HepG2 (cell line): ENCODE results near the gene HDAC4. TPM values are rescaled to one million over a fixed set of nuclear protein-coding genes. Genes with fewer than 3 reads are reported as not detected.

Source experiments
- ATAC-seq: fragments of 200-7000 bp; cut with Tn5 transposase; 3 replicates; pipeline ENCODE4 v1.9.1; 2020; ENCODE audit warnings: mild to moderate bottlenecking, moderate library complexity
- BruUV-seq: library from RNA; stranded (reverse); fragments of 400-500 nt; replicated peaks from 2 replicates; lab custom pipeline; 2021; lab: Mats Ljungman, UMichigan
- CTCF ChIA-PET: fragments of 300-600 bp; formaldehyde crosslinking; extraction: SDS; loops from one replicate; lab custom pipeline; 2021; ENCODE audit warnings: low total read pairs, inconsistent platforms, low intra/inter-chr PET ratio; lab: Yijun Ruan, JAX
- POLR2A ChIA-PET: fragments of 350-600 bp; sonication (Branson Sonifier 250); formaldehyde crosslinking; loops from one replicate; lab custom pipeline; 2020; ENCODE audit warnings: antibody characterized with exemption, inconsistent platforms; lab: Yijun Ruan, JAX
- DNase-seq: peaks from one replicate; pipeline ENCODE4 v3.0.0-alpha.2; 2015; ENCODE audit warnings: low spot score
- FAIRE-seq: peaks from 3 replicates; lab custom pipeline; 2011; peaks lifted over from hg19 to GRCh38; lab: Jason Lieb, UNC
- H2AFZ ChIP-seq: one replicate; pipeline ENCODE4 v1.6.1; 2011; ENCODE audit warnings: low read length, inconsistent platforms
- H3K27ac ChIP-seq: fragments of 300-600 bp; 3 replicates; pipeline ENCODE4 v1.8.0; 2011; ENCODE audit warnings: mixed run types, mild to moderate bottlenecking, mixed read lengths, low read length, inconsistent platforms; ENCODE audit not compliant: insufficient read depth; ENCODE audit errors: extremely low read length
- H3K27me3 ChIP-seq, 2 experiments: fragments of 200-600 bp in 1 of 2; 2 replicates in 1 of 2; 3 replicates in 1 of 2; pipeline versions ENCODE4 v1.6.0 to v1.8.0; 2011; ENCODE audit warnings: low read length in 2 of 2, mild to moderate bottlenecking in 2 of 2, moderate library complexity in 2 of 2, inconsistent platforms in 1 of 2; ENCODE audit not compliant: insufficient read depth in 2 of 2, control insufficient read depth in 1 of 2
- H3K36me3 ChIP-seq, 2 experiments: fragments of 200-600 bp in 1 of 2; replicated peaks in 1 of 2; 2 replicates in 1 of 2; 3 replicates in 1 of 2; pipeline versions ENCODE4 v1.5.1 to v1.8.0; 2011; ENCODE audit warnings: low read length in 2 of 2, inconsistent platforms in 1 of 2; ENCODE audit not compliant: insufficient read depth in 2 of 2, control insufficient read depth in 1 of 2
- H3K4me1 ChIP-seq: 2 replicates; pipeline ENCODE4 v1.5.1; 2012; ENCODE audit warnings: low read length, inconsistent platforms; ENCODE audit not compliant: insufficient read depth
- H3K4me2 ChIP-seq: 2 replicates; pipeline ENCODE4 v1.6.0; 2011; ENCODE audit warnings: low read depth, low read length, inconsistent platforms
- H3K4me3 ChIP-seq, 3 experiments: fragments of 200-600 bp in 1 of 3; sonication (generic), shearing (Covaris generic) in 1 of 3; replicated peaks in 1 of 3; 2 replicates each; pipeline ENCODE4 v1.5.1; 2011 to 2016; ENCODE audit warnings: low read length in 3 of 3, inconsistent platforms in 2 of 3, low read depth in 2 of 3, mild to moderate bottlenecking in 2 of 3, control low read depth in 1 of 3, mixed read lengths in 1 of 3; ENCODE audit not compliant: insufficient read depth in 1 of 3
- H3K79me2 ChIP-seq: one replicate; pipeline ENCODE4 v1.6.1; 2011; ENCODE audit warnings: low read length, inconsistent platforms; ENCODE audit not compliant: insufficient read depth
- H3K9ac ChIP-seq: 2 replicates; pipeline ENCODE4 v1.6.0; 2011; ENCODE audit warnings: mild to moderate bottlenecking, low read depth, low read length, inconsistent platforms; ENCODE audit not compliant: insufficient read depth
- H3K9me3 ChIP-seq: 2 replicates; pipeline ENCODE4 v1.5.1; 2012; ENCODE audit warnings: mild to moderate bottlenecking, low read length
- H4K20me1 ChIP-seq: 2 replicates; pipeline ENCODE4 v1.6.0; 2011; ENCODE audit warnings: inconsistent platforms, mild to moderate bottlenecking, low read length, moderate library complexity; ENCODE audit not compliant: insufficient read depth
- ELF3 ChIP-seq: IDR thresholded peaks from 2 replicates; pipeline ENCODE4 v1.6.1; 2016; ENCODE audit warnings: missing genetic modification reagents, missing compliant biosample characterization
- FIP1L1 ChIP-seq: fragments of 200-400 bp; formaldehyde crosslinking; IDR thresholded peaks from 2 replicates; pipeline ENCODE4 v1.6.1; 2018; ENCODE audit warnings: low read depth, mild to moderate bottlenecking, low read length, moderate library complexity, borderline replicate concordance; ENCODE audit not compliant: insufficient read depth
- FOSL1 ChIP-seq: sonication (generic); formaldehyde crosslinking; IDR thresholded peaks from 2 replicates; pipeline ENCODE4 v1.9.0; 2021; ENCODE audit warnings: missing genetic modification reagents, borderline replicate concordance
- GLI4 ChIP-seq: sonication (generic); formaldehyde crosslinking; IDR thresholded peaks from 2 replicates; pipeline ENCODE4 v1.5.1; 2020; ENCODE audit warnings: missing genetic modification reagents, mild to moderate bottlenecking, moderate library complexity, borderline replicate concordance
- HMG20B ChIP-seq: conservative IDR thresholded peaks from 2 replicates; pipeline ENCODE4 v1.6.1; 2016; ENCODE audit warnings: missing genetic modification reagents, missing compliant biosample characterization
- KDM3A ChIP-seq: IDR thresholded peaks from 2 replicates; pipeline ENCODE4 v1.6.1; 2018; ENCODE audit warnings: low read depth, missing compliant biosample characterization
- RNF2 ChIP-seq: fragments of 450-650 bp; conservative IDR thresholded peaks from 2 replicates; pipeline ENCODE4 v1.6.1; 2016; ENCODE audit warnings: low read depth
- SMAD3 ChIP-seq: sonication (generic); formaldehyde crosslinking; IDR thresholded peaks from 2 replicates; pipeline ENCODE4 v1.4.0; 2020; ENCODE audit warnings: missing genetic modification reagents
- SMAD9 ChIP-seq: sonication (generic); formaldehyde crosslinking; IDR thresholded peaks from 2 replicates; pipeline ENCODE4 v1.5.1; 2020; ENCODE audit warnings: mild to moderate bottlenecking, missing genetic modification reagents
- ZBTB8A ChIP-seq: sonication (generic); formaldehyde crosslinking; IDR thresholded peaks from 2 replicates; pipeline ENCODE4 v1.4.0; 2020; ENCODE audit warnings: mild to moderate bottlenecking, low read depth, missing genetic modification reagents, borderline replicate concordance
- ZNF124 ChIP-seq: sonication (generic); formaldehyde crosslinking; IDR thresholded peaks from 2 replicates; pipeline ENCODE4 v1.4.0; 2020; ENCODE audit warnings: missing genetic modification reagents
- ZNF414 ChIP-seq: sonication (generic); formaldehyde crosslinking; IDR thresholded peaks from 2 replicates; pipeline ENCODE4 v1.5.0; 2020; ENCODE audit warnings: missing genetic modification reagents
- ZNF713 ChIP-seq: sonication (generic); formaldehyde crosslinking; IDR thresholded peaks from 2 replicates; pipeline ENCODE4 v1.4.0; 2020; ENCODE audit warnings: mild to moderate bottlenecking, missing genetic modification reagents
- ZNF772 ChIP-seq: sonication (generic); formaldehyde crosslinking; IDR thresholded peaks from 2 replicates; pipeline ENCODE4 v1.5.0; 2020; ENCODE audit warnings: mild to moderate bottlenecking, missing genetic modification reagents
- WGBS: methylation state at CpG from one replicate; pipeline ENCODE4 v1.1.6; 2017; ENCODE audit warnings: low lambda C conversion rate; 5-methylcytosine and 5-hydroxymethylcytosine counted together
- in situ Hi-C: cut with HindIII; loops from 2 replicates; pipeline ENCODE4 v1.10.0; 2017; ENCODE audit warnings: low pct_unique_long_range_greater_than_20kb; ENCODE audit not compliant: extremely low pct_ligation_motif_present
- intact Hi-C: fragments of 100-400 bp; cut with micrococcal nuclease; formaldehyde crosslinking; loops from one replicate; pipeline ENCODE4 v1.10.0; 2022; ENCODE audit not compliant: unreplicated experiment
- polyA plus RNA-seq, 8 experiments: library from polyadenylated mRNA; depleted of rRNA in 3 of 8; stranded (reverse) in 7 of 8; unstranded in 1 of 8; fragments of >200 nt; fragmentation: Illumina TruSeq in 4 of 8; extraction: Trizol in 4 of 8; gene quantifications; 2 replicates each; pipeline versions ENCODE4 v1.2.1 to v1.2.3, GENCODE V29; 2011 to 2016; ENCODE audit warnings: low read depth in 4 of 8, missing spikeins in 1 of 8, mixed read lengths in 1 of 8; ENCODE audit not compliant: insufficient read depth in 1 of 8
- total RNA-seq, 5 experiments: library from RNA; depleted of rRNA; stranded (reverse); fragments of >200 nt; fragmentation: Illumina TruSeq; extraction: Trizol; gene quantifications; 2 replicates each; pipeline ENCODE4 v1.2.3, GENCODE V29; 2016; ENCODE audit warnings: low read depth in 1 of 5
- TF ChIP-seq, protein P1 (sequence below): IDR thresholded peaks from 2 replicates; pipeline ENCODE4 v1.6.1; 2016; ENCODE audit warnings: missing compliant biosample characterization, missing genetic modification reagents, borderline replicate concordance
- TF ChIP-seq, protein P2 (sequence below): sonication (generic); formaldehyde crosslinking; IDR thresholded peaks from 2 replicates; pipeline ENCODE4 v1.4.0; 2020; ENCODE audit warnings: missing genetic modification reagents, borderline replicate concordance
- TF ChIP-seq, protein P3 (sequence below): sonication (generic); formaldehyde crosslinking; IDR thresholded peaks from 2 replicates; pipeline ENCODE4 v1.4.0; 2020; ENCODE audit warnings: mild to moderate bottlenecking, missing genetic modification reagents

HDAC4 gene
- total and polyA plus RNA-seq, 2 of the 13 experiments (the other 11 are each of a cell fraction or from before 2014, with no cell fraction given) = 10.1 to 11.5 TPM

- H3K4me3 ChIP-seq = no peak overlapping the region
- BruUV-seq = no TSS peak
- no peak overlapping the region for H2AFZ ChIP-seq
- no peaks in the 10 kb centered on the region for H3K9me3 ChIP-seq
- TF ChIP-seq ZBTB8A (CRISPR knock-in tag) (no peak), HMG20B (no peak), RNF2 (no peak), GLI4 (CRISPR knock-in tag) (no peak), KDM3A (CRISPR knock-in tag) (no peak), FIP1L1 (no peak), SMAD3 (CRISPR knock-in tag) (no peak), ZNF414 (CRISPR knock-in tag) (no peak), ZNF713 (CRISPR knock-in tag) (no peak), ZNF124 (no peak), ZNF772 (CRISPR knock-in tag) (no peak), ELF3 (no peak), FOSL1 (CRISPR knock-in tag) (no peak), SMAD9 (CRISPR knock-in tag) (no peak)
- TF ChIP-seq, protein P1, sequence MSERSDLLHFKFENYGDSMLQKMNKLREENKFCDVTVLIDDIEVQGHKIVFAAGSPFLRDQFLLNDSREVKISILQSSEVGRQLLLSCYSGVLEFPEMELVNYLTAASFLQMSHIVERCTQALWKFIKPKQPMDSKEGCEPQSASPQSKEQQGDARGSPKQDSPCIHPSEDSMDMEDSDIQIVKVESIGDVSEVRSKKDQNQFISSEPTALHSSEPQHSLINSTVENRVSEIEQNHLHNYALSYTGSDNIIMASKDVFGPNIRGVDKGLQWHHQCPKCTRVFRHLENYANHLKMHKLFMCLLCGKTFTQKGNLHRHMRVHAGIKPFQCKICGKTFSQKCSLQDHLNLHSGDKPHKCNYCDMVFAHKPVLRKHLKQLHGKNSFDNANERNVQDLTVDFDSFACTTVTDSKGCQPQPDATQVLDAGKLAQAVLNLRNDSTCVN (CRISPR knock-in tag) = no peak
- TF ChIP-seq, protein P2, sequence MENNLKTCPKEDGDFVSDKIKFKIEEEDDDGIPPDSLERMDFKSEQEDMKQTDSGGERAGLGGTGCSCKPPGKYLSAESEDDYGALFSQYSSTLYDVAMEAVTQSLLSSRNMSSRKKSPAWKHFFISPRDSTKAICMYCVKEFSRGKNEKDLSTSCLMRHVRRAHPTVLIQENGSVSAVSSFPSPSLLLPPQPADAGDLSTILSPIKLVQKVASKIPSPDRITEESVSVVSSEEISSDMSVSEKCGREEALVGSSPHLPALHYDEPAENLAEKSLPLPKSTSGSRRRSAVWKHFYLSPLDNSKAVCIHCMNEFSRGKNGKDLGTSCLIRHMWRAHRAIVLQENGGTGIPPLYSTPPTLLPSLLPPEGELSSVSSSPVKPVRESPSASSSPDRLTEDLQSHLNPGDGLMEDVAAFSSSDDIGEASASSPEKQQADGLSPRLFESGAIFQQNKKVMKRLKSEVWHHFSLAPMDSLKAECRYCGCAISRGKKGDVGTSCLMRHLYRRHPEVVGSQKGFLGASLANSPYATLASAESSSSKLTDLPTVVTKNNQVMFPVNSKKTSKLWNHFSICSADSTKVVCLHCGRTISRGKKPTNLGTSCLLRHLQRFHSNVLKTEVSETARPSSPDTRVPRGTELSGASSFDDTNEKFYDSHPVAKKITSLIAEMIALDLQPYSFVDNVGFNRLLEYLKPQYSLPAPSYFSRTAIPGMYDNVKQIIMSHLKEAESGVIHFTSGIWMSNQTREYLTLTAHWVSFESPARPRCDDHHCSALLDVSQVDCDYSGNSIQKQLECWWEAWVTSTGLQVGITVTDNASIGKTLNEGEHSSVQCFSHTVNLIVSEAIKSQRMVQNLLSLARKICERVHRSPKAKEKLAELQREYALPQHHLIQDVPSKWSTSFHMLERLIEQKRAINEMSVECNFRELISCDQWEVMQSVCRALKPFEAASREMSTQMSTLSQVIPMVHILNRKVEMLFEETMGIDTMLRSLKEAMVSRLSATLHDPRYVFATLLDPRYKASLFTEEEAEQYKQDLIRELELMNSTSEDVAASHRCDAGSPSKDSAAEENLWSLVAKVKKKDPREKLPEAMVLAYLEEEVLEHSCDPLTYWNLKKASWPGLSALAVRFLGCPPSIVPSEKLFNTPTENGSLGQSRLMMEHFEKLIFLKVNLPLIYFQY (CRISPR knock-in tag) = no peak
- TF ChIP-seq, protein P3, sequence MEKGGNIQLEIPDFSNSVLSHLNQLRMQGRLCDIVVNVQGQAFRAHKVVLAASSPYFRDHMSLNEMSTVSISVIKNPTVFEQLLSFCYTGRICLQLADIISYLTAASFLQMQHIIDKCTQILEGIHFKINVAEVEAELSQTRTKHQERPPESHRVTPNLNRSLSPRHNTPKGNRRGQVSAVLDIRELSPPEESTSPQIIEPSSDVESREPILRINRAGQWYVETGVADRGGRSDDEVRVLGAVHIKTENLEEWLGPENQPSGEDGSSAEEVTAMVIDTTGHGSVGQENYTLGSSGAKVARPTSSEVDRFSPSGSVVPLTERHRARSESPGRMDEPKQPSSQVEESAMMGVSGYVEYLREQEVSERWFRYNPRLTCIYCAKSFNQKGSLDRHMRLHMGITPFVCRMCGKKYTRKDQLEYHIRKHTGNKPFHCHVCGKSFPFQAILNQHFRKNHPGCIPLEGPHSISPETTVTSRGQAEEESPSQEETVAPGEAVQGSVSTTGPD = no peak
- no peaks in the 10 kb centered on the region for H3K36me3 ChIP-seq
- H3K9ac ChIP-seq = no peak overlapping the region
- WGBS = 94% methylated on average over 15 of the region's 15 CpGs
- peaks cover 60% of the 10 kb centered on the region for H4K20me1 ChIP-seq
- in situ Hi-C loops (no loop called here), intact Hi-C loops (loop anchor here (10.0 kb wide), 1 partner anchor 112 kb away; the partner anchor contains the start of gene HDAC4)
- peaks cover 54% of the 10 kb centered on the region for H3K79me2 ChIP-seq
- ATAC-seq (no peak), FAIRE-seq (no peak), DNase-seq (no peak)
- no peak overlapping the region for H3K27ac ChIP-seq
- peaks cover 50% of the 10 kb centered on the region for H3K4me1 ChIP-seq
- H3K27me3 ChIP-seq = no peaks in the 10 kb centered on the region
- H3K4me2 ChIP-seq = no peak overlapping the region
- POLR2A ChIA-PET = no interaction called here
- CTCF ChIA-PET = no interaction called here
Measured at GRCh38 chr2:239292959-239293774, 107.7 kb downstream of the HDAC4 start.
